ENCODE results near the gene KLHL6. TPM values are rescaled to one million over a fixed set of nuclear protein-coding genes. Genes with fewer than 3 reads are reported as not detected.
"Not testable (repeated sequence)": the region's sequence is repeated elsewhere in the genome, so short reads cannot be mapped to it uniquely, and the experiment has no call there.

Gene KLHL6
- total and polyA plus RNA-seq, 2 experiments from 2014 or later = 0.17 TPM; not detected in 1

GRCh38 chr3:183444748-183445147 is 110.8 kb downstream of the KLHL6 start:
- TF ChIP-seq EZH2 (IDR thresholded peaks at IDR 0.05; ENCODE audit: borderline replicate concordance) (no peak), EZH2phosphoT487 (IDR thresholded peaks at IDR 0.05; ENCODE audit: low read depth, severe bottlenecking, unreplicated experiment) (no peak)
- TF ChIP-seq, protein P1, sequence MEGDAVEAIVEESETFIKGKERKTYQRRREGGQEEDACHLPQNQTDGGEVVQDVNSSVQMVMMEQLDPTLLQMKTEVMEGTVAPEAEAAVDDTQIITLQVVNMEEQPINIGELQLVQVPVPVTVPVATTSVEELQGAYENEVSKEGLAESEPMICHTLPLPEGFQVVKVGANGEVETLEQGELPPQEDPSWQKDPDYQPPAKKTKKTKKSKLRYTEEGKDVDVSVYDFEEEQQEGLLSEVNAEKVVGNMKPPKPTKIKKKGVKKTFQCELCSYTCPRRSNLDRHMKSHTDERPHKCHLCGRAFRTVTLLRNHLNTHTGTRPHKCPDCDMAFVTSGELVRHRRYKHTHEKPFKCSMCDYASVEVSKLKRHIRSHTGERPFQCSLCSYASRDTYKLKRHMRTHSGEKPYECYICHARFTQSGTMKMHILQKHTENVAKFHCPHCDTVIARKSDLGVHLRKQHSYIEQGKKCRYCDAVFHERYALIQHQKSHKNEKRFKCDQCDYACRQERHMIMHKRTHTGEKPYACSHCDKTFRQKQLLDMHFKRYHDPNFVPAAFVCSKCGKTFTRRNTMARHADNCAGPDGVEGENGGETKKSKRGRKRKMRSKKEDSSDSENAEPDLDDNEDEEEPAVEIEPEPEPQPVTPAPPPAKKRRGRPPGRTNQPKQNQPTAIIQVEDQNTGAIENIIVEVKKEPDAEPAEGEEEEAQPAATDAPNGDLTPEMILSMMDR (IDR thresholded peaks at IDR 0.05; ENCODE audit: poor library complexity) = no peak
- no peaks in the 10 kb centered on the region for H3K9me2 ChIP-seq (replicated peaks; ENCODE audit: insufficient read depth)
- no peaks in the 10 kb centered on the region for H3K9me3 ChIP-seq (ENCODE audit: low read depth)
- H3K4me1 ChIP-seq (ENCODE audit: insufficient read depth) = peaks cover 16% of the 10 kb centered on the region
- no peaks in the 10 kb centered on the region for H3K27me3 ChIP-seq
- no peak overlapping the region for H2AFZ ChIP-seq
- no peaks in the 10 kb centered on the region for H3K36me3 ChIP-seq (replicated peaks; ENCODE audit: insufficient read depth, low read depth)
- DNase-seq (ENCODE audit: low spot score) = no peak
- H3K27ac ChIP-seq = no peak overlapping the region
- H3K79me2 ChIP-seq = peaks cover 16% of the 10 kb centered on the region
- 100% methylated on average over 1 of the region's 1 CpG for WGBS (ENCODE audit: low lambda C conversion rate, missing lambda C conversion rate)
- no peak overlapping the region for H3K4me2 ChIP-seq
- H4K20me1 ChIP-seq (ENCODE audit: insufficient read depth, poor library complexity, severe bottlenecking) = no peaks in the 10 kb centered on the region
- no peak overlapping the region for H3K4me3 ChIP-seq

DNA sequence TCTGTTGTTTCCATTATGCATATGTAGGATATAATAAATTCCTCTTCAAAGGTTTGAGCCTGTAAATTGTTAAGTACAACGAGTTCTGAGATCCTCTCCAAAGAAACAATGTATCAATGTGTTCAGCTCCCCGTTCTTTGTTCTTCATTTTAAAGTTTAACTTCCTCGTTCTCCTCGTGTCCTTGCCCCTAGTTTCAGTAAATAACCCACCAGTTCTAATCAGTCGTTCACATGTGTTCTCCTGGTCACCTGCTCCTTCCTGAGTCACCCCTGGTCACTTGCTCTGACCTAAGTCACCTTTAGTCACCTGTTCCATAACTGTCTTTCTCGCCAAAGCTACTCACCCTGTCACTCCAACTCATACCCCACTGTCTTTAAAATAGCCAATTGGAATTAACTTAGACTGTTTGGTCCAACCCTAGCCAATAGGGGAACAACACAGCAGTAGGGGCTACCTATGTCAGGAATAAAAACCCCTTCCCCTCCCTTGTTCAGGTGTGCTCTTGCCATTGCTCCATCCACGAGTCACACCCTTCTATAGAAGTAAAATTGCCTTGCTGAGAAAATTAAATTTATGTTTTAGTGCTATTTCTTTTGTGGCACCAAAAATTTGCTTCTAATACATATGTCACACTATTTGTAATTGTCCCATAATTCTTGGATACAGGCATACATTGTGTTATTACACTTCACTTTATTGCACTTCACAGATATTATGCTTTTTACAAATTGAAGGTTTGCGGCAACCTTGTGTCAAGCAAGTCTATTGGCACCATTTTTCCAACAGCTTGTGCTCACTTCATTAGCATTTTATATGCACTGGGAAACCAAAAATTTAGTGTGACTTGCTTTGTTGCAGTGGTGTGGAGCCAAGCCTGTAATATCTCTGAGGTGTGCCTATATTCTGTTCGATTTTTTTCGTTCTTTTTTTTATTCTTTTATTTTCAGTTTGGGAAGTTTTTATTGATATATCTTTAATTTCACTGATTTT is 111.8 kb downstream of the KLHL6 start:
- H4K20me1 ChIP-seq (ENCODE audit: insufficient read depth, poor library complexity, severe bottlenecking) = no peaks in the 10 kb centered on the region
- no peaks in the 10 kb centered on the region for H3K9me2 ChIP-seq (replicated peaks; ENCODE audit: insufficient read depth)
- H3K36me3 ChIP-seq (replicated peaks; ENCODE audit: insufficient read depth, low read depth) = no peaks in the 10 kb centered on the region
- TF ChIP-seq EZH2phosphoT487 (IDR thresholded peaks at IDR 0.05; ENCODE audit: low read depth, severe bottlenecking, unreplicated experiment) (no peak), EZH2 (IDR thresholded peaks at IDR 0.05; ENCODE audit: borderline replicate concordance) (no peak)
- TF ChIP-seq, protein P1 (IDR thresholded peaks at IDR 0.05; ENCODE audit: poor library complexity) = no peak
- peaks cover 8% of the 10 kb centered on the region for H3K79me2 ChIP-seq
- WGBS (ENCODE audit: low lambda C conversion rate, missing lambda C conversion rate) = 76% methylated on average over 10 of the region's 10 CpGs
- peaks cover 6% of the 10 kb centered on the region for H3K4me1 ChIP-seq (ENCODE audit: insufficient read depth)
- DNase-seq (ENCODE audit: low spot score) = peak; percentile 20
- no peaks in the 10 kb centered on the region for H3K27me3 ChIP-seq
- H3K9me3 ChIP-seq (ENCODE audit: low read depth) = no peaks in the 10 kb centered on the region
- H3K4me2 ChIP-seq = no peak overlapping the region
- H2AFZ ChIP-seq = no peak overlapping the region
- no peak overlapping the region for H3K4me3 ChIP-seq
- peak overlapping the region; percentile 33 for H3K27ac ChIP-seq

DNA sequence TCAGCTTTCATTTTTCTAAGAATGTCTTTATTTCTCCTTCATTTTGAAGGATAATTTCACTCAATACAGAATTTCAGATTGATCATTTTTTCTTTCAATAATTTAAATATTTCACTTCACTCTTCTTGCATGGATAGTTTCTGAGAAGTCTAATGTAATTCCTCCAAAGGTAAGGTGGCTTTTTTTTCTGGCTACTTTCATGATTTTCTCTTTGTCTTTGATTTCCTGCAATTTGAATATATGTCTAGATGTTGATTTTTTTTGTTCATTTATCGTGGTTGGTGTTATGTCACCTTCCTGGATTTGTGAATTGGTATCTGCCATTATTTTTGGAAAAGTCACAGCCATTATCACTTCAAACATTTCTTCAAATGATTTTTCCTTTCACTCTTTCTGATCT is 112.5 kb downstream of the KLHL6 start:
- Histone ChIP-seq H3K36me3 (replicated peaks; ENCODE audit: insufficient read depth, low read depth) (no peaks in the 10 kb centered on the region), H3K4me2 (no peak overlapping the region), H3K4me3 (no peak overlapping the region), H3K79me2 (peaks cover under 1% of the 10 kb centered on the region), H3K27ac (peak overlapping the region; percentile 33), H3K27me3 (no peaks in the 10 kb centered on the region), H3K9me3 (ENCODE audit: low read depth) (no peaks in the 10 kb centered on the region), H4K20me1 (ENCODE audit: insufficient read depth, poor library complexity, severe bottlenecking) (no peaks in the 10 kb centered on the region), H3K4me1 (ENCODE audit: insufficient read depth) (no peaks in the 10 kb centered on the region), H3K9me2 (replicated peaks; ENCODE audit: insufficient read depth) (no peaks in the 10 kb centered on the region), H2AFZ (no peak overlapping the region)
- TF ChIP-seq, protein P1 (IDR thresholded peaks at IDR 0.05; ENCODE audit: poor library complexity) = no peak
- TF ChIP-seq EZH2 (IDR thresholded peaks at IDR 0.05; ENCODE audit: borderline replicate concordance) (no peak), EZH2phosphoT487 (IDR thresholded peaks at IDR 0.05; ENCODE audit: low read depth, severe bottlenecking, unreplicated experiment) (no peak)
- 80% methylated on average over 1 of the region's 1 CpG for WGBS (ENCODE audit: low lambda C conversion rate, missing lambda C conversion rate)
- DNase-seq (ENCODE audit: low spot score) = no peak

GRCh38 chr3:183440521-183440920 is 115.0 kb downstream of the KLHL6 start:
- H3K36me3 ChIP-seq (replicated peaks; ENCODE audit: insufficient read depth, low read depth); H3K4me1 ChIP-seq (ENCODE audit: insufficient read depth); H3K27me3 ChIP-seq; H3K4me3 ChIP-seq; DNase-seq (ENCODE audit: low spot score); H3K9me2 ChIP-seq (replicated peaks; ENCODE audit: insufficient read depth); H3K4me2 ChIP-seq; H4K20me1 ChIP-seq (ENCODE audit: insufficient read depth, poor library complexity, severe bottlenecking); H3K79me2 ChIP-seq; H3K9me3 ChIP-seq (ENCODE audit: low read depth); H3K27ac ChIP-seq; H2AFZ ChIP-seq: not testable (repeated sequence)
- WGBS (ENCODE audit: low lambda C conversion rate, missing lambda C conversion rate) = 83% methylated on average over 3 of the region's 3 CpGs
